ENCODE measurements around the gene DNAL4. TPM values are rescaled to one million over a fixed set of nuclear protein-coding genes. Genes with fewer than 3 reads are reported as not detected.

DNAL4 gene
- polyA plus RNA-seq, 1 experiment: 12.6 TPM

DNA sequence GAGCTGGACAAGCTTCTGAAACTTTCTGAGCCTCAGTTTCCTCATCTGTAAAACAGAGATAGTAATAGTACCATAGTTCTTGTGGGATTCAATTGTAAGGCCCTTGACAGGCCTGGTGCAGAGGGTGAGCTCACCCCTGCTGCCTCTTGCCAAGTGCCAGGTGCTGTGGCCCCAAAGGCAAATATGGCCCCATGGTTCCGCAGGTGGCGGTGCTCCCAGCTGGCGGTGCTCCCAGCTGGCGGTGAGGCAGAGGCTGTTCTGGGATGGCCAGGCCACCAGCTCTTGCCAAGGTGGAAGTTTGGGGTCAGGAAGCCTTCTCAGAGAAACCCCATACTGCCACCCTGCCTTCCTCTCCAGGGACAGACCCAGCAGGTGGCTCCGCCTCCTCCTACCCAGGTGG, 41.0 kb upstream of the DNAL4 start:
- no peak overlapping the region for H3K27ac ChIP-seq (ENCODE audit: low read depth, low read length)
- POLR2A ChIA-PET: no interaction called here
- CTCF ChIA-PET: interaction anchor here (1.1 kb wide), 1 partner anchor 10 kb away, joined by 3 read pairs; no protein-coding TSS in a partner anchor

DNA sequence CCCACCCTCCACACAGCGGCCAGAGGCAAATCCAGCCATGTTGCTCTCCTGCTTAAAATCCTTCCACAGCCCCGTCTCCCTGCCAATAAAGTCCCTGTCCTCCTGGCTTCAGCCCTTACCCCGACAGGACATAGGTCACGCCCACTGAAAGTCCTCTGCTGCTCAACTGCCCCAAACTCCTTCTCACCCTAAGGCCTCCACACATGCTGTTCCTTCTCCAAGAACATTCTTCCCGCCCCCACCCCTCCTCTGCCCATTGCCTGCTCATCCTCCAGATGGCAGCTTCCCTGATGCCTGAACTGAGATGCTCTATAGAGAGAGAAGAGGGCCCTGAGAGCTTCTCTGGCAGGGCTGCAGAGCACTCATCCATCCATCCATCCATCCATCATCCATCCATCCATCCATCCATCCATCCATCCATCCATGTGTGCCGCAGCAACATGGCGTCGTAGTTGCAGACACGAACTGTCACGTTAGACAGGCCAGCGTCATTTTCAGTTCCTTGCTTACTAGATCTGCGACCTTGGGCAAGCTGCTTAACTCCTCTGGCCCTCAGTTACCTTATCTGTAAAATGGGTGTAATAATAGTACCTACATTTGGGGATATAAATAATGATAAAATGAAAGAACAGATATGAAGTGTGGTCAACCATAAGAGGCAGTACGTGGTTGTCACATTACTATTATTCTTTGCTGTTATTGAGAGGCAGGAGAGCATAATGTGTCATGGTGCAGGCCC, 40.4 kb upstream of the DNAL4 start:
- no peak overlapping the region for H3K4me3 ChIP-seq (ENCODE audit: low read depth, low read length)
- no peak overlapping the region for H3K27ac ChIP-seq (ENCODE audit: low read depth, low read length)
- ChIA-PET POLR2A (no interaction called here), CTCF (interaction anchor here (1.0 to 1.1 kb wide), 2 partner anchors 10 to 36 kb away, joined by 3 read pairs; no protein-coding TSS in a partner anchor)
- TF ChIP-seq, protein P1, sequence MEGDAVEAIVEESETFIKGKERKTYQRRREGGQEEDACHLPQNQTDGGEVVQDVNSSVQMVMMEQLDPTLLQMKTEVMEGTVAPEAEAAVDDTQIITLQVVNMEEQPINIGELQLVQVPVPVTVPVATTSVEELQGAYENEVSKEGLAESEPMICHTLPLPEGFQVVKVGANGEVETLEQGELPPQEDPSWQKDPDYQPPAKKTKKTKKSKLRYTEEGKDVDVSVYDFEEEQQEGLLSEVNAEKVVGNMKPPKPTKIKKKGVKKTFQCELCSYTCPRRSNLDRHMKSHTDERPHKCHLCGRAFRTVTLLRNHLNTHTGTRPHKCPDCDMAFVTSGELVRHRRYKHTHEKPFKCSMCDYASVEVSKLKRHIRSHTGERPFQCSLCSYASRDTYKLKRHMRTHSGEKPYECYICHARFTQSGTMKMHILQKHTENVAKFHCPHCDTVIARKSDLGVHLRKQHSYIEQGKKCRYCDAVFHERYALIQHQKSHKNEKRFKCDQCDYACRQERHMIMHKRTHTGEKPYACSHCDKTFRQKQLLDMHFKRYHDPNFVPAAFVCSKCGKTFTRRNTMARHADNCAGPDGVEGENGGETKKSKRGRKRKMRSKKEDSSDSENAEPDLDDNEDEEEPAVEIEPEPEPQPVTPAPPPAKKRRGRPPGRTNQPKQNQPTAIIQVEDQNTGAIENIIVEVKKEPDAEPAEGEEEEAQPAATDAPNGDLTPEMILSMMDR (IDR thresholded peaks at IDR 0.05; ENCODE audit: low read depth, low read length): no peak
- no peak for DNase-seq (ENCODE audit: low read depth, low spot score)
- H3K9me3 ChIP-seq (ENCODE audit: control insufficient read depth, insufficient read depth, low read length): peaks cover 10% of the 10 kb centered on the region
- H3K27me3 ChIP-seq (ENCODE audit: control insufficient read depth, insufficient read depth, low read length): peaks cover 2% of the 10 kb centered on the region

More for the DNA sequence above, 41.0 kb upstream of the DNAL4 start:
- Histone ChIP-seq H3K4me3 (ENCODE audit: low read depth, low read length) (no peak overlapping the region), H3K9me3 (ENCODE audit: control insufficient read depth, insufficient read depth, low read length) (peaks cover 10% of the 10 kb centered on the region), H3K27me3 (ENCODE audit: control insufficient read depth, insufficient read depth, low read length) (peaks cover 2% of the 10 kb centered on the region)
- no peak for DNase-seq (ENCODE audit: low read depth, low spot score)
- TF ChIP-seq, protein P1 (IDR thresholded peaks at IDR 0.05; ENCODE audit: low read depth, low read length): no peak

DNA sequence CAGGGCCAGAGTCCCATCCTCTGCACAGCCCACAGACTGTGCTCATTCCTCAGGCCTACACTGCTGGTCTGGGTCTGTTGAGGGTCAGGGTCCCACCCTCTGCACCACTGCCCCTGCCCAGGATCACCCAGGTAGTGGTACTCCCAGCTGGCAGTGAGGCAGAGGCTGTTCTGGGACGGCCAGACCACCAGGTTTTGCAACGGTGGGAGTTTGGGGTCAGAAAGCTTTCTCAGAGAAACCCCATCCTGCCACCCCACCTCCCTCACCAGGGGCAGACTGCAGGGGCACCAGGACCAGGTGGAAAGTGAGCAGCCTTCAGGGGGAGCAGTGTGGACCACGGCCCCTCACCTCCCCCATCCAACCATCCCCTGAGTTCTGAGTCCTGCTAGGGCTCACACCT, 39.1 kb upstream of the DNAL4 start:
- peaks cover 14% of the 10 kb centered on the region for H3K9me3 ChIP-seq (ENCODE audit: control insufficient read depth, insufficient read depth, low read length)
- H3K4me3 ChIP-seq (ENCODE audit: low read depth, low read length): no peak overlapping the region
- CTCF ChIA-PET: interaction anchor here (0.6 kb wide), 1 partner anchor 139 kb away, joined by 6 read pairs; no protein-coding TSS in a partner anchor
- POLR2A ChIA-PET: no interaction called here
- H3K27me3 ChIP-seq (ENCODE audit: control insufficient read depth, insufficient read depth, low read length): peaks cover 3% of the 10 kb centered on the region
- TF ChIP-seq, protein P1 (IDR thresholded peaks at IDR 0.05; ENCODE audit: low read depth, low read length): no peak
- DNase-seq (ENCODE audit: low read depth, low spot score): no peak
- H3K27ac ChIP-seq (ENCODE audit: low read depth, low read length): no peak overlapping the region

DNA sequence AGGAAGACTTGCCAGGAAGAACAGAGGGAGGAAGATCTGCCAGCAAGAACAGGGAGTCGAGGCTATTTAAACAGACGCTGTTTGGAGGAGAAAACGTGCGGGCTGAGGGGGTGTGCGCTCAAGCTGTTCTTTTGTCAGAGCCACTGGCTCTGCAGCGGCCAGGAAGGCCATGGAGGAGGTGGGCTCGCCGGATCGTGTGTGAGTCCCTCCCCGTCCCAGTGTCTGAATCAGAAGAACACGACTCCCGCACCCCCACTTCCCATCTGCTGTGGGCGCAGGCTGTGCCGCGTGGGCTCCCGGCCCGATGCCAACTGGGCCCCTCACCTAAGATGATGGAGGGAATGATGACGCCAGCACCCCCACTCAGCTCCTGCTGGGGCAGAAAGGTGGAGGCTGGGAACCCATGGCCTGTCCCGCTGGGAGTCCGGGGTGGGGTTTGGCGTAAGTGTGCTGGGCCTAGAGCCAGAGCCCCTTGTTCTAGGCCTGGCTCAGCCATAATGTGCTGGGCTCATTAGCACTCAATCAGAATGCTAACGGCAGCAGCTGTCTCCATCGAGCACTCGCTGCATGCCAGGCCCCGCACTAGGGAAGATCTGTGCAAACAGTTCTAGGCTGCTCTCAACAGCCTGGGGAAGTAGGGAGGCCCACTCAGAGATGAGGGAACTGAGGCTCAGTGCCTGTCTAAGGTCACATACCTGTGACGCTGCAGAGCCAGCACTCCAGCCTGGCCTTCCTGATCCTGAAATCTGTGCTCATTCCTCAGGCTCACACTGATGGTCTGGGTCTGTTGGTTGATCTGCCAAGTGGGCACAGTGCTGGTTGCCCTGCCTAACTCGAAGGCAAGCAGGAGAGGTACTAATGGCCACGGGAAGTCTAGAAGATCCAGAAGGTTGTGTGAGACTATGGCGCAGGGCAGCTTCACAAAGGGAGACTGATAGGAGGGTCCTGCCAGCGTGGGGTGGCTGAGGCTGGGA, 38.3 kb upstream of the DNAL4 start:
- ChIA-PET CTCF (interaction anchor here (0.6 kb wide), 1 partner anchor 140 kb away, joined by 6 read pairs; no protein-coding TSS in a partner anchor), POLR2A (no interaction called here)
- Histone ChIP-seq H3K4me3 (ENCODE audit: low read depth, low read length) (no peak overlapping the region), H3K9me3 (ENCODE audit: control insufficient read depth, insufficient read depth, low read length) (peaks cover 14% of the 10 kb centered on the region), H3K27ac (ENCODE audit: low read depth, low read length) (peak overlapping the region; percentile 11), H3K27me3 (ENCODE audit: control insufficient read depth, insufficient read depth, low read length) (peaks cover 3% of the 10 kb centered on the region)
- TF ChIP-seq, protein P1 (IDR thresholded peaks at IDR 0.05; ENCODE audit: low read depth, low read length): no peak
- DNase-seq (ENCODE audit: low read depth, low spot score): no peak
